Measurements from ENCODE around the gene SUGCT. TPM values are rescaled to one million over a fixed set of nuclear protein-coding genes. Genes with fewer than 3 reads are reported as not detected.

SUGCT gene
- polyA plus RNA-seq, 1 experiment, result 12.5 TPM

DNA sequence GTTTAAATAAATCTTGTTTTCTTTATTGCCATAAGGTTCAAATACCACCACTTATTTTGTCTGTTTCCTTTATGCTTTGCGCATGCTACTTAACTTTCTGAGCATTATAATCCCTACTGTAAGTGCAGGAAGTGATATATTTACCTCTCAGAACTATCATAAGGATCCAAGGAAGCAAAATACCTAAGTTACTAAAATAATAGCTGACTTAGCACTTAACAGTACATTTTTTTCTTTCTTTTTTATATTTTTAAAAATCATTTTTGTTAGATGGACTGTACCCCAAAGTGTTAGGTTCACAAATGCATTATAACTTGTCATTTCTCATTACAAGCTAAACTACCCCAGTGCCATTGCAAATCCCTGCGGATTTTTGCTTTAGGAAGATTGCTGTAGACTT lies 663.8 kb downstream of the SUGCT start:
- H3K27me3 ChIP-seq (ENCODE audit: control insufficient read depth, insufficient read depth, low read length), result no peaks in the 10 kb centered on the region
- H3K9me3 ChIP-seq (ENCODE audit: control insufficient read depth, insufficient read depth, low read length), result no peaks in the 10 kb centered on the region
- TF ChIP-seq, protein P1, sequence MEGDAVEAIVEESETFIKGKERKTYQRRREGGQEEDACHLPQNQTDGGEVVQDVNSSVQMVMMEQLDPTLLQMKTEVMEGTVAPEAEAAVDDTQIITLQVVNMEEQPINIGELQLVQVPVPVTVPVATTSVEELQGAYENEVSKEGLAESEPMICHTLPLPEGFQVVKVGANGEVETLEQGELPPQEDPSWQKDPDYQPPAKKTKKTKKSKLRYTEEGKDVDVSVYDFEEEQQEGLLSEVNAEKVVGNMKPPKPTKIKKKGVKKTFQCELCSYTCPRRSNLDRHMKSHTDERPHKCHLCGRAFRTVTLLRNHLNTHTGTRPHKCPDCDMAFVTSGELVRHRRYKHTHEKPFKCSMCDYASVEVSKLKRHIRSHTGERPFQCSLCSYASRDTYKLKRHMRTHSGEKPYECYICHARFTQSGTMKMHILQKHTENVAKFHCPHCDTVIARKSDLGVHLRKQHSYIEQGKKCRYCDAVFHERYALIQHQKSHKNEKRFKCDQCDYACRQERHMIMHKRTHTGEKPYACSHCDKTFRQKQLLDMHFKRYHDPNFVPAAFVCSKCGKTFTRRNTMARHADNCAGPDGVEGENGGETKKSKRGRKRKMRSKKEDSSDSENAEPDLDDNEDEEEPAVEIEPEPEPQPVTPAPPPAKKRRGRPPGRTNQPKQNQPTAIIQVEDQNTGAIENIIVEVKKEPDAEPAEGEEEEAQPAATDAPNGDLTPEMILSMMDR (IDR thresholded peaks at IDR 0.05; ENCODE audit: low read depth, low read length), result no peak
- H3K4me3 ChIP-seq (ENCODE audit: low read depth, low read length), result no peak overlapping the region
- no peak overlapping the region for H3K27ac ChIP-seq (ENCODE audit: low read depth, low read length)
- POLR2A ChIA-PET, result no interaction called here
- CTCF ChIA-PET, result no interaction called here
- DNase-seq (ENCODE audit: low read depth, low spot score), result no peak

DNA sequence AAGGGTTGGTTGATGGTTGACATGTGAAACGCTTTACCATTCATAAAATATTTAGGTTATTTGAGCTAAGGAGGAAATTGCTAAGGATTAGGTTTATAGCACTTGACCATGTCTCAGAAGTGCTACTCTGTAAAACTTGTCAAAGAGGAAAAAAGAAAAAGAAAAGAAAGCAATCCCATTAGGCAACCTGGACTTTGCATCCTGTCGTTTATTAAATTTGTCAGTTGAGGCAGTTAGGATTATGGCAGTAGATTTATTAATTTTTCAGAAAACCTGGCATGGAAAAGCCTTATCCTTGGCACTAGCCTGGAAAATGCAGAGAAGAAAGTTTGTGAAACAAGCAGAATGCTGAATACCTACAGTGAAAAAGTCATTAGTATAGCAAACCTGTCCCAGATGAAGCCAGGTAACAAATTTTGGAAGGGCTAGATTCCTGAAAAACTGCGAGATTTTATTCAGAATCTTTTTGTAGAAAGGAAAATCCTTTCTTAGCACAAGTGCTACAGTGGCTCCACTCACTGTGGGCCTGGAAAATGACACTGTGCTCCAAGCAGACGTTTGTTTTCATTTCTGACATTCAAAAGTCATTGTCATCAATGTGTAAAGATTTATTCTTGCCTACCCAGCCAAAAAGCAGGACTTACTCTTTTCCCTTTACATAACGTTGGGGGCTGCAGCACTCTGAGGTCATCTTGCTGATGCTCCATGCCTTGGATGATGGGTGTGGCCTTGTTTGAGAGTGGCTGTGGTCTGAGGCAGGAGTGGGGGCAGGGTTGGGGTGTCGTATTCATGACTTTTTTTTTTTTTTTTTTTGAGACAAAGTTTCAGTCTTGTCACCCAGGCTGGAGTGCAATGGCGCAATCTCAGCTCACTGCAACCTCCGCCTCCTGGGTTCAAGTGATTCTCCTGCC lies 664.9 kb downstream of the SUGCT start:
- TF ChIP-seq, protein P1 (IDR thresholded peaks at IDR 0.05; ENCODE audit: low read depth, low read length), result no peak
- no peak for DNase-seq (ENCODE audit: low read depth, low spot score)
- H3K9me3 ChIP-seq (ENCODE audit: control insufficient read depth, insufficient read depth, low read length), result no peaks in the 10 kb centered on the region
- CTCF ChIA-PET, result no interaction called here
- POLR2A ChIA-PET, result no interaction called here
- H3K27ac ChIP-seq (ENCODE audit: low read depth, low read length), result no peak overlapping the region
- no peaks in the 10 kb centered on the region for H3K27me3 ChIP-seq (ENCODE audit: control insufficient read depth, insufficient read depth, low read length)
- H3K4me3 ChIP-seq (ENCODE audit: low read depth, low read length), result no peak overlapping the region

DNA sequence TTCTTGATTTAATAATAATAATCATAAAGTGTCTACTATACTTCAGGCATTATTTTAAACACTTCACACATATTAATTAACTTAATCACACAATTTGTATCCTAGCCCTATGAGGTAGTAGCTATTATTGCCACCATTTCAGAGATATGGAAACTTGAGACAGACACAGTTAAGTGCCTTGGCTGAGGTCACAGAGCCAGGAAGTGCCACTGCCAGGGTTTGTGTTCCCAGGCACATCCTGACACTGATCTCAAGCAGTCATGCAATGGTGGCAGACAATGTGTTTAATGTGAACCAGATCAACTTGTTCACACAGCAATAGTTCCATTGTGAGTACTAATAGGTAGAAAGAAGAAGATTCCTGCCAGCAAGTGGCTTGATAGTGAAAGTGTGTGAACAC lies 666.0 kb downstream of the SUGCT start:
- DNase-seq (ENCODE audit: low read depth, low spot score), result no peak
- H3K27ac ChIP-seq (ENCODE audit: low read depth, low read length), result no peak overlapping the region
- TF ChIP-seq, protein P1 (IDR thresholded peaks at IDR 0.05; ENCODE audit: low read depth, low read length), result no peak
- POLR2A ChIA-PET, result no interaction called here
- no peaks in the 10 kb centered on the region for H3K9me3 ChIP-seq (ENCODE audit: control insufficient read depth, insufficient read depth, low read length)
- H3K27me3 ChIP-seq (ENCODE audit: control insufficient read depth, insufficient read depth, low read length), result no peaks in the 10 kb centered on the region
- CTCF ChIA-PET, result no interaction called here
- H3K4me3 ChIP-seq (ENCODE audit: low read depth, low read length), result no peak overlapping the region

DNA sequence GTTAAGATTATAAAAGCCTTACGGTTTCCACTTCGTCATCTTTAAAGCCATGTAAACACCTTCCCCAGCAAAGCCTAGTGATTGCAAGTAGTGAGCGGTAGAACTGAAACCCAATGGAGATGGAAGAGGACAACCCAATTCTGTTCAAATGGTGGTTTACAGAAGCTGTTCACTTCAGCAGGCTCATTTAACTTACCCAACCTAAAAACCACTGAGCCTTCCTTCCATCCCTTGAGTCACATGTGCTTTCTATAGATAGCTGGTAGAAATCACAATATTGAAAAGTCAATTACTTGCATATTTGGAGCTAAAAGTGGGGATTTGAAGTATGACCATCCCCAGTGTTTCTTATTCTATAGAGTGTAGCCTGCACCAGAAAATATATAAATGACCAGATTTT lies 667.7 kb downstream of the SUGCT start:
- ChIA-PET CTCF (no interaction called here), POLR2A (no interaction called here)
- no peaks in the 10 kb centered on the region for H3K9me3 ChIP-seq (ENCODE audit: control insufficient read depth, insufficient read depth, low read length)
- DNase-seq (ENCODE audit: low read depth, low spot score), result no peak
- H3K4me3 ChIP-seq (ENCODE audit: low read depth, low read length), result no peak overlapping the region
- TF ChIP-seq, protein P1 (IDR thresholded peaks at IDR 0.05; ENCODE audit: low read depth, low read length), result no peak
- no peak overlapping the region for H3K27ac ChIP-seq (ENCODE audit: low read depth, low read length)
- H3K27me3 ChIP-seq (ENCODE audit: control insufficient read depth, insufficient read depth, low read length), result no peaks in the 10 kb centered on the region

DNA sequence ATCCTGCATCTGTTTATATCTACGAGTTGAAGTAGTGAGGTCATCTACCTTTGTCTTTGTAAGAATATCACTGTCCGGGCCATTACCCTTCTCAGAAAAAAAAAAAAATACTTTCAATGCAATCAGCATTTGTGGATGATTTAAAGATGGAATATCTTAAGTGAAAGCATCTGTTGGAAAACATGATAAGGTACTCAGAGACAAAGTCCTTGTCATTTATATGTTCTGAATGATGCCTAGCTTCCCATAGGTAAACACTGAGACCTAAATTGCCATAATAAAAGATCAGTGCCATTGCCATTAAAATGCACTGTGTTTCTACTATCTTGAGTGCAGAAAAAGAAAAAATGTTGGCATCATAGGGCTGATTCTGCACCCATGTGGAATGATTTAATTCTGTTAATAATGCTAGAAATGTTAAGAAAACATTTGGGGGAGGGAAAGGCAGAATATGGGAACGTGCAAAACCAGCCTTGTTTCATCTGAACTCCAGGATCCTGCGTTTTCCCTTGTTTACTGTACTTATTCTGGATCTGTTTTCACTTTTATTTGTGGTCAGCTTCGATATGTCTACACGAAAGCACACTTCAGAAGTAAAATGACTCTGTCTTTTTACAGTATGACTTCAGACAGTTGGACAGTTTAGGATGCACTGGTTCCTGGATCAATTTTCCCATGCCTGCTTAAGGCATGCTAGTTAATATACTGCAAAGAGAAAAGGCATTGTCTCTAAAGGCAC lies 669.8 kb downstream of the SUGCT start:
- TF ChIP-seq, protein P1 (IDR thresholded peaks at IDR 0.05; ENCODE audit: low read depth, low read length), result no peak
- ChIA-PET POLR2A (no interaction called here), CTCF (interaction anchor here (0.8 kb wide), 1 partner anchor 572 kb away, joined by 3 read pairs; no protein-coding TSS in a partner anchor)
- no peak overlapping the region for H3K27ac ChIP-seq (ENCODE audit: low read depth, low read length)
- no peak for DNase-seq (ENCODE audit: low read depth, low spot score)
- H3K4me3 ChIP-seq (ENCODE audit: low read depth, low read length), result no peak overlapping the region
- no peaks in the 10 kb centered on the region for H3K27me3 ChIP-seq (ENCODE audit: control insufficient read depth, insufficient read depth, low read length)
- no peaks in the 10 kb centered on the region for H3K9me3 ChIP-seq (ENCODE audit: control insufficient read depth, insufficient read depth, low read length)

Data from AG04450 (cell line).